Fibroblast of pulmonary artery (primary cell): ENCODE results near the gene ARF5.

Experiments
- DNase-seq: peaks from one replicate; pipeline ENCODE4 v3.0.0-alpha.2; 2010; ENCODE audit warnings: low read depth
- H3K4me3 ChIP-seq: replicated peaks from 2 replicates; pipeline ENCODE4 v1.5.1; 2011; ENCODE audit warnings: low read depth, mild to moderate bottlenecking, control low read depth, low read length, moderate library complexity
- CTCF ChIP-seq: IDR thresholded peaks from 2 replicates; pipeline ENCODE4 v1.5.1; 2011; ENCODE audit warnings: mild to moderate bottlenecking, control low read depth, low read length, inconsistent platforms; ENCODE audit errors: missing control alignments

Gene ARF5

GRCh38 chr7:127580612-127581011 lies 7.6 kb upstream of the ARF5 start:
- DNase-seq, result no peak
- no peak for TF ChIP-seq CTCF
- H3K4me3 ChIP-seq, result no peak overlapping the region

GRCh38 chr7:127581716-127582115 lies 6.5 kb upstream of the ARF5 start:
- no peak for DNase-seq
- no peak for TF ChIP-seq CTCF
- H3K4me3 ChIP-seq, result no peak overlapping the region

- TF ChIP-seq CTCF, result no peak
- peak; percentile 59 for DNase-seq
- H3K4me3 ChIP-seq, result no peak overlapping the region
These were observed 5.8 kb upstream of the ARF5 start for GRCh38 chr7:127582361-127582760.

DNA sequence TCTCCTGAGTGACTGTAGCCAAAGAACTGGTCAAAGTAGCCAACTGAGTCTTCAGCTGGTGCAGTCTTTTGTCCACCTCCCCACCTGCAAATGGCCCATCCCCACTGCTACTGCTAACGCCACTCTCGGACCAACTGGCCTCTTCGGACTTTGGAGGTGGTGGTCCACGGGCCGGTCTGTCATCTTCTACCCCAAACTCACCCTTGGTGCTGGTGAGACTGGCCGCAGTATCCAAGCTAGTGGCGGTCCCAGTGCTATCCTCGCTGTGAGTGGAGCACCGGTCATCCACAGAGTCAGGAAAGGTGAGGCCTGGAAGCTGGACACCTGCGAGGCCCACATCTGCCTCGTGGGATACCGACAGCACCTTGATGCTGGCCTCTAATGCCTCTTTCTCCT lies 3.6 kb upstream of the ARF5 start:
- no peak for TF ChIP-seq CTCF
- peak overlapping the region; percentile 88 for H3K4me3 ChIP-seq

DNA sequence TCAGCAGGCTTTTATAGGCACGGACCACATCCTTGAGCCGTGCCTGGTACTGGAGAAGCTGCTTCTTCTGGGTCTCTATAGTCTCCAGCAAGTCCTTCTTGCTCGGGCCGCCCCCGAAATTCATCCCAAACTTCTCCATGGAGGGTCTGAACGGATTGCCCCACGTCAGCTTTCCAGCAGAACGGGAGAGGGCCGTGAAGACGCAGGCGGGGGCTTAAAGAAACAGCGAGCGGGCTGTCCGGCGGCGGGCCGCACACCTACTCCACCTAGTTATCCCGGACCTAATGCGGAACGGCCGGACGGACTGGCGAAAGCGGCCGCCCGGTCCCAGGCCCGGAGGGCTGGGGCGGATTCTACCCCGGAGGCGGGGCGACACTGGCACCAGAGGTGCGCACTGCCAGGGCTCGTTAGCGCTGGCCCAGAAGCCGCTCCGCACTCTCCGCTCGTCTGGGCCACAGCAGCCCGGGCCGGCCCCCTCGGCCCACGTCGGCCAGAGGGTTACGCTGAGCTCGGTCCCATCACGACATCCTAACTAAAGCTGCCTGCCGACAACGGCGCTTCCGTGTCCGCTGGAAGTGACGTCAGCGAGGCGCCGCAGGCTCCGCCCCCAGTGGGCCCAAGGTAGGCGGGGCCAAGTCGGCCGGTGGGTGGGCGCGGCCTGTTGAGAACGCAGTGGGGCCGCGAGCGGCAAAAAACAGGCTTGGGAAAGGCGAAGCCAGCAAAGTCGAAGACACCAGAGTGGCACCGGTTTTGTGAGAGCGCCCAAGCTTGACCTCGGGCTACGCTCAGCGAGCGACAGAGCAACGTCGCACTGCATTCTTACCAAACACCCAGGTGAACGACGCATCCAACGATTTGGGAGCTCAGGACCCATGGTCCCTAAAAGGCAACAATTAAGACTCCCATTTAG lies 2.9 kb upstream of the ARF5 start, which contains the start of gene GCC1:
TSS of gene GCC1 (minus strand) at position 553 of the 910 bp plus-strand sequence. CDS start at position 139, 414 bp downstream.
- H3K4me3 ChIP-seq, result peak within 1 kb of the TSS; percentile 88
- no peak for TF ChIP-seq CTCF

More for the DNA sequence above, 3.6 kb upstream of the ARF5 start:
- DNase-seq, result no peak

GRCh38 chr7:127586346-127586745 lies 1.9 kb upstream of the ARF5 start:
- H3K4me3 ChIP-seq, result no peak overlapping the region
- TF ChIP-seq CTCF, result no peak

More for the DNA sequence above, 2.9 kb upstream of the ARF5 start, which contains the start of gene GCC1:
- DNase-seq, result peak; percentile 91

More at GRCh38 chr7:127586346-127586745, 1.9 kb upstream of the ARF5 start:
- no peak for DNase-seq
